SK-MEL-5 (cell line): ENCODE results near the gene SLC35G2. TPM values are rescaled to one million over a fixed set of nuclear protein-coding genes. Genes with fewer than 3 reads are reported as not detected.
"Not testable (repeated sequence)": the region's sequence is repeated elsewhere in the genome, so short reads cannot be mapped to it uniquely, and the experiment has no call there.

ENCODE experiments used
- DNase-seq: peaks from one replicate; pipeline ENCODE4 v3.0.0-alpha.2; 2016; ENCODE audit warnings: low read depth, low spot score
- in situ Hi-C: cut with HindIII; loops from 2 replicates; pipeline ENCODE4 v1.10.0; 2016; ENCODE audit warnings: low sequenced_read_pairs, high pct_unique_total_duplicates, low pct_unique_long_range_greater_than_20kb
- polyA plus RNA-seq, 2 experiments: library from polyadenylated mRNA; depleted of rRNA; stranded (reverse); fragments of >200 nt; gene quantifications; 2 replicates each; pipeline ENCODE4 v1.2.3, GENCODE V29; 2015
- total RNA-seq: library from RNA; depleted of rRNA; stranded (reverse); fragments of >200 nt; shearing (Covaris generic); gene quantifications from 2 replicates; pipeline ENCODE4 v1.2.3, GENCODE V29; 2014; rRNA removed

SLC35G2 gene
- 18.5 and 22.7 TPM in 2 replicates for total RNA-seq
- polyA plus RNA-seq (2015; cell fraction: cytosol; rRNA removed) = 12.4 TPM in 2 replicates
- polyA plus RNA-seq (2015; cell fraction: nucleus; rRNA removed) = 10.5 and 13.5 TPM in 2 replicates

- peak; percentile 57 for DNase-seq
- in situ Hi-C loops = no loop called here
Observed at GRCh38 chr3:136818769-136819391, at the start of gene SLC35G2. SLC35G2 (plus strand) TSS chr3:136819126; CDS start chr3:136854461, 35,335 bp downstream.

GRCh38 chr3:136772709-136773108 lies 46.2 kb upstream of the SLC35G2 start:
- in situ Hi-C loops = loop anchor here (25.0 kb wide), 1 partner anchor 240 kb away; no protein-coding TSS in a partner anchor
- no peak for DNase-seq

- in situ Hi-C loops = no loop called here
- no peak for DNase-seq
Observed at GRCh38 chr3:136778865-136779264, 40.1 kb upstream of the SLC35G2 start.

- in situ Hi-C loops = no loop called here
Observed at GRCh38 chr3:136780741-136781140, 38.2 kb upstream of the SLC35G2 start.

GRCh38 chr3:136783708-136784191 lies 35.2 kb upstream of the SLC35G2 start:
- peak; percentile 16 for DNase-seq
- in situ Hi-C loops = no loop called here

More at GRCh38 chr3:136780741-136781140, 38.2 kb upstream of the SLC35G2 start:
- no peak for DNase-seq

- in situ Hi-C loops = no loop called here
- DNase-seq = peak; percentile 53
Observed at GRCh38 chr3:136787349-136787748, 31.6 kb upstream of the SLC35G2 start.

GRCh38 chr3:136788154-136788553 lies 30.8 kb upstream of the SLC35G2 start:
- no peak for DNase-seq
- in situ Hi-C loops = no loop called here

GRCh38 chr3:136789976-136790375 lies 28.9 kb upstream of the SLC35G2 start:
- no peak for DNase-seq

GRCh38 chr3:136790786-136791185 lies 28.1 kb upstream of the SLC35G2 start:
- no peak for DNase-seq

More at GRCh38 chr3:136789976-136790375, 28.9 kb upstream of the SLC35G2 start:
- in situ Hi-C loops = no loop called here

GRCh38 chr3:136792556-136793330 lies 26.2 kb upstream of the SLC35G2 start:
- in situ Hi-C loops = no loop called here
- DNase-seq = no peak

More at GRCh38 chr3:136790786-136791185, 28.1 kb upstream of the SLC35G2 start:
- in situ Hi-C loops = no loop called here

GRCh38 chr3:136801146-136801545 lies 17.8 kb upstream of the SLC35G2 start:
- in situ Hi-C loops, DNase-seq: not testable (repeated sequence)

- in situ Hi-C loops = no loop called here
Observed at GRCh38 chr3:136802481-136802996, 16.4 kb upstream of the SLC35G2 start.

GRCh38 chr3:136804141-136804540 lies 14.8 kb upstream of the SLC35G2 start:
- DNase-seq = no peak
- in situ Hi-C loops = no loop called here

More at GRCh38 chr3:136802481-136802996, 16.4 kb upstream of the SLC35G2 start:
- DNase-seq = peak; percentile 95

GRCh38 chr3:136804813-136805212 lies 14.1 kb upstream of the SLC35G2 start:
- in situ Hi-C loops = no loop called here
- DNase-seq = no peak

- in situ Hi-C loops = no loop called here
- DNase-seq = no peak
Observed at GRCh38 chr3:136805795-136806194, 13.1 kb upstream of the SLC35G2 start.

- no peak for DNase-seq
- in situ Hi-C loops = no loop called here
Observed at GRCh38 chr3:136811701-136812100, 7.2 kb upstream of the SLC35G2 start.

- in situ Hi-C loops = no loop called here
- peak; percentile 21 for DNase-seq
Observed at GRCh38 chr3:136817448-136817847, 1.5 kb upstream of the SLC35G2 start.

GRCh38 chr3:136818191-136818768 lies 646 bp upstream of the SLC35G2 start:
- peak; percentile 85 for DNase-seq
- in situ Hi-C loops = no loop called here
